ENCODE data around the gene EDNRA.
"Not testable (repeated sequence)": the region's sequence is repeated elsewhere in the genome, so short reads cannot be mapped to it uniquely, and the experiment has no call there.

Gene EDNRA

DNA sequence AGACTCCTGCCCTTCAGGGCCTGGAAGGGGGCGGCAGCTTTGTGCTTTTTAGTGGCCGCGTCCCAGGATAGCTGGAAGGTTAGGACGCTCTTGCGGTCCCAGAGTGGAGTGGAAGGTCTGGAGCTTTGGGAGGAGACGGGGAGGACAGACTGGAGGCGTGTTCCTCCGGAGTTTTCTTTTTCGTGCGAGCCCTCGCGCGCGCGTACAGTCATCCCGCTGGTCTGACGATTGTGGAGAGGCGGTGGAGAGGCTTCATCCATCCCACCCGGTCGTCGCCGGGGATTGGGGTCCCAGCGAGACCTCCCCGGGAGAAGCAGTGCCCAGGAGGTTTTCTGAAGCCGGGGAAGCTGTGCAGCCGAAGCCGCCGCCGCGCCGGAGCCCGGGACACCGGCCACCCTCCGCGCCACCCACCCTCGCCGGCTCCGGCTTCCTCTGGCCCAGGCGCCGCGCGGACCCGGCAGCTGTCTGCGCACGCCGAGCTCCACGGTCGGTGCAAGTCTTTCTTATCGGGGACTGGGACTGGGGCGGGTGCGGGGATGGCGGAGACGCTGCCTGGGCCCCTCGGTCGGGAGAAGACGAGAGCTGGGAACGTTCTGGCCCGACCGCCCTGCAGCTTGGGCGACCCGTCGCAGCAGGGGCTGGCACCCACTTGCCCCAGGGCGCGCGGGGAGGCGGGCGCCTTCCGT is at the start of gene EDNRA:
Gene EDNRA, plus strand, starts transcription at position 207 of the 686 bp plus-strand sequence. CDS start 4,585 bp downstream, outside the sequence.
- H3K27ac Mint-ChIP-seq, result peak within 1 kb of the TSS; percentile 98 to 99 (median 98)
- H3K27me3 Mint-ChIP-seq (ENCODE audit: low read depth), result peaks cover 7% of the 10 kb centered on the region
- TF ChIP-seq, protein P1, sequence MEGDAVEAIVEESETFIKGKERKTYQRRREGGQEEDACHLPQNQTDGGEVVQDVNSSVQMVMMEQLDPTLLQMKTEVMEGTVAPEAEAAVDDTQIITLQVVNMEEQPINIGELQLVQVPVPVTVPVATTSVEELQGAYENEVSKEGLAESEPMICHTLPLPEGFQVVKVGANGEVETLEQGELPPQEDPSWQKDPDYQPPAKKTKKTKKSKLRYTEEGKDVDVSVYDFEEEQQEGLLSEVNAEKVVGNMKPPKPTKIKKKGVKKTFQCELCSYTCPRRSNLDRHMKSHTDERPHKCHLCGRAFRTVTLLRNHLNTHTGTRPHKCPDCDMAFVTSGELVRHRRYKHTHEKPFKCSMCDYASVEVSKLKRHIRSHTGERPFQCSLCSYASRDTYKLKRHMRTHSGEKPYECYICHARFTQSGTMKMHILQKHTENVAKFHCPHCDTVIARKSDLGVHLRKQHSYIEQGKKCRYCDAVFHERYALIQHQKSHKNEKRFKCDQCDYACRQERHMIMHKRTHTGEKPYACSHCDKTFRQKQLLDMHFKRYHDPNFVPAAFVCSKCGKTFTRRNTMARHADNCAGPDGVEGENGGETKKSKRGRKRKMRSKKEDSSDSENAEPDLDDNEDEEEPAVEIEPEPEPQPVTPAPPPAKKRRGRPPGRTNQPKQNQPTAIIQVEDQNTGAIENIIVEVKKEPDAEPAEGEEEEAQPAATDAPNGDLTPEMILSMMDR (IDR thresholded peaks at IDR 0.05; ENCODE audit: unreplicated experiment in 3 of 3), result no peak
- H3K9me3 Mint-ChIP-seq, result peaks cover 3% of the 10 kb centered on the region
- H3K4me3 Mint-ChIP-seq, result peak within 1 kb of the TSS; percentile 94 to 98 (median 96)
- H3K4me1 Mint-ChIP-seq, result peaks cover 33% of the 10 kb centered on the region
- peaks cover 17% of the 10 kb centered on the region for H3K36me3 Mint-ChIP-seq (ENCODE audit: low read depth)

DNA sequence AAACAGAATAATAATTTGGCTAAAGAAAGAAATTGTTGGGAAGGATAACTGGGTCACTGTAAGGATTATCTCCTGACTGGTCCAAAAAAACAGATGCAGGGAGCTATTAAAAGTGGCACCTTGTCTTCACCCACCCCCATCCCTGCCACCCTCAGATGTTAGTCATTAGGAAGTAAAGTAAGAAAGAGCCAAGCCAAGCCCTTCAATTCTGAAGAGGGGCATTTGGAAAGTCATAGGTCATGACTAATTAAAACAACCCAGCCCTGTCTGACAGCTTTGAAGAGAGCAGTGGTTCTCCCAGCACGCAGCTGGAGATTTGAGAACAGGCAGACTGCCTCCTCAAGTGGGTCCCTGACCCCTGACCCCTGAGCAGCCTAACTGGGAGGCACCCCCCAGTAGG is 46.5 kb upstream of the EDNRA start:
- H3K9me3 Mint-ChIP-seq, result peaks cover 40% of the 10 kb centered on the region
- H3K4me1 Mint-ChIP-seq; H3K36me3 Mint-ChIP-seq (ENCODE audit: low read depth); H3K27me3 Mint-ChIP-seq (ENCODE audit: low read depth); H3K27ac Mint-ChIP-seq; H3K4me3 Mint-ChIP-seq: not testable (repeated sequence)

DNA sequence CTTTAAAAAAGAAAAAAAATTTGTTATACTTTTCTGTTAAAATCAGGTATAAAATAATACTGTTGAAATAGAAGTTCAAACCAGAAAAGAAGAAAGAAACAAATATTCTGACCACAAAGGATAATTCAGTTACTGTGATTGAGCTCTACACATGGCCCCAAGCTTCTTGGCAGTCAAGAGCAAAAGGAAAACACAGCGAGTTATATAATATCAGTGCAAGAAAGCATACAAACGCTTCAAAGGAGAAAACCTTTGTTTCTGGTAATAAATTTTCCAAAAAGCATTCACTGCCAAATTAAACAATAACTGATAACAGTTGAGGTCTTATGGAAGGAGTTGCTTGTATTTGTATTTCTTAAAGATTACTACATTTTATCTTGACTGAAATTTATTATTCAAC is 40.5 kb upstream of the EDNRA start:
- peak overlapping the region in 2 of 3 experiments; percentile 26 to 49 for H3K27ac Mint-ChIP-seq
- TF ChIP-seq, protein P1 (IDR thresholded peaks at IDR 0.05; ENCODE audit: unreplicated experiment in 3 of 3), result no peak
- H3K36me3 Mint-ChIP-seq (ENCODE audit: low read depth), result peaks cover 6% of the 10 kb centered on the region
- H3K4me3 Mint-ChIP-seq, result no peak overlapping the region
- peaks cover 8% of the 10 kb centered on the region for H3K4me1 Mint-ChIP-seq
- no peaks in the 10 kb centered on the region for H3K27me3 Mint-ChIP-seq (ENCODE audit: low read depth)
- H3K9me3 Mint-ChIP-seq, result peaks cover 21% of the 10 kb centered on the region

DNA sequence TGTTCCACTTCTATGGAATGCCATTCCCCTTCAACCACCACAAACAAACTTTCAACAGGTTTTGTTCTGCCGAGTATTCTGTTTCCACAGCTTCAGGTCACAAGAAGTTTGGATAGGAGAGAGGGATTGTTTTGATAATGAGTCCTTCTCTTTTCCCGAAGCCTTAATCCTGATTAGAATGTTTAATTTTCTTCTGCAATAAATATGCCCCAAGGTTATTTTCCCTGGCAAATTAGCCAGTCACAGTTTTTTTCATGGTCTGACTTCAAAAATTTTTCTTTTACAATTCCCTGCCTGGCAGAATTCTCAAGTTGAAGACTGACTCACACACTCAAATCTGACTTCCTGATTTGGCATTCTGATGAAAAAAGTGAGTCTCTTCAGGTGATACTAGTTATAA is 33.1 kb upstream of the EDNRA start:
- Mint-ChIP-seq H3K36me3 (ENCODE audit: low read depth) (no peaks in the 10 kb centered on the region), H3K27me3 (ENCODE audit: low read depth) (no peaks in the 10 kb centered on the region), H3K4me1 (no peaks in the 10 kb centered on the region), H3K4me3 (no peak overlapping the region), H3K9me3 (peaks cover 6% of the 10 kb centered on the region), H3K27ac (no peak overlapping the region)
- TF ChIP-seq, protein P1 (IDR thresholded peaks at IDR 0.05; ENCODE audit: unreplicated experiment in 3 of 3), result no peak

DNA sequence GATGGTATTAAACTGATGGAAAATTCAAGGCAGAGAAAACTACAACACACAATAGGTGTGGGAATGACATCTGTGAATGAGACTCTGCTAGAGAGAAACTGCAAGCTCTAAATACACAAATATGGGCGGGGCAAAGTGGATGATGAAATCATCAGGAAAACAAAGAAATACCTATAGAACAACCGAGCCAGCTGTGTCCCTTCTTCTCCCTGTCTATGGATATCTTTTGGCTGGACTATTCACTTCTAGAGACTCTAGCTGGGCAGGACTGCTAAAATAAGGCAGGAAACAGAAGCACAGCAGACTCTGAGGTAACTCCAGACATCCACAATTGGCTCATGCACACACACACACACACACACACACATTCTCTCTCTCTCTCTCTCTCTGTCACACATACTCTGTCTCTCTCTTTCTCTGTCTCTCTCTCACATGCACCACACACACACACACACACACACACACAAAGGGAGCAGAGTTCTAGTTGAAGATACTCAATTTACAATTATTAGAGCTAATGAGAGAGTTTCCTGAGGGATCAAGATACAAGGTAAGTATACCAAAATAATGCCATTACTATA is 27.2 kb upstream of the EDNRA start:
- TF ChIP-seq, protein P1 (IDR thresholded peaks at IDR 0.05; ENCODE audit: unreplicated experiment in 3 of 3), result no peak
- H3K27me3 Mint-ChIP-seq (ENCODE audit: low read depth), result no peaks in the 10 kb centered on the region
- H3K9me3 Mint-ChIP-seq, result peaks cover 7% of the 10 kb centered on the region
- no peaks in the 10 kb centered on the region for H3K4me1 Mint-ChIP-seq
- peak overlapping the region in 1 of 3 experiments; percentile 2 for H3K27ac Mint-ChIP-seq
- H3K36me3 Mint-ChIP-seq (ENCODE audit: low read depth), result no peaks in the 10 kb centered on the region
- H3K4me3 Mint-ChIP-seq, result no peak overlapping the region

DNA sequence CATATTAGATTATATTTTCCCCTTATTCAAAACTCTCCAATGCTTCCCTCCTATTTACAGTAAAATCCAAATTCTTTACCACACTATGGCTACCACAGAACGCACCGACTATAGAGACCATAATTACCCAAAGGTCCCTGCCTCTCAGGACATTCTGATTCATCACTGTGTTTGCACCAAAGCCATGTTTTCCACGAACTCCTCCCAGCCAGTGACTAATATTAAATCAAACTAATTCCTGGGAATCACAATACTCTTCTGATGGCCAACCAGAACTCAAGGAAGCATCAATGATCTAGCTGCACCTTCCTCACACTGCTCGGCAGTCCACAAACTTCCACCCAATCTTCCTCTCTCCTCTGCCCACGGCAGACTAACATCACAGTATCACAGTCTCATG is 24.2 kb upstream of the EDNRA start:
- no peaks in the 10 kb centered on the region for H3K27me3 Mint-ChIP-seq (ENCODE audit: low read depth)
- TF ChIP-seq, protein P1 (IDR thresholded peaks at IDR 0.05; ENCODE audit: unreplicated experiment in 3 of 3), result no peak
- H3K27ac Mint-ChIP-seq, result no peak overlapping the region
- H3K4me1 Mint-ChIP-seq, result no peaks in the 10 kb centered on the region
- no peak overlapping the region for H3K4me3 Mint-ChIP-seq
- no peaks in the 10 kb centered on the region for H3K36me3 Mint-ChIP-seq (ENCODE audit: low read depth)
- peaks cover 5% of the 10 kb centered on the region for H3K9me3 Mint-ChIP-seq
